GM21528 (cell line): ENCODE results near the gene AHCY.
"Not testable (repeated sequence)": the region's sequence is repeated elsewhere in the genome, so short reads cannot be mapped to it uniquely, and the experiment has no call there.

ENCODE experiments used
- ATAC-seq: cut with Tn5 transposase; IDR thresholded peaks from one replicate; pipeline ENCODE4 v1.9.1; 2021; ENCODE audit warnings: mild to moderate bottlenecking, moderate library complexity; ENCODE audit not compliant: unreplicated experiment, low FRiP score

AHCY gene

GRCh38 chr20:34300256-34300806 is 2.8 kb downstream of the AHCY start:
- ATAC-seq: no peak

DNA sequence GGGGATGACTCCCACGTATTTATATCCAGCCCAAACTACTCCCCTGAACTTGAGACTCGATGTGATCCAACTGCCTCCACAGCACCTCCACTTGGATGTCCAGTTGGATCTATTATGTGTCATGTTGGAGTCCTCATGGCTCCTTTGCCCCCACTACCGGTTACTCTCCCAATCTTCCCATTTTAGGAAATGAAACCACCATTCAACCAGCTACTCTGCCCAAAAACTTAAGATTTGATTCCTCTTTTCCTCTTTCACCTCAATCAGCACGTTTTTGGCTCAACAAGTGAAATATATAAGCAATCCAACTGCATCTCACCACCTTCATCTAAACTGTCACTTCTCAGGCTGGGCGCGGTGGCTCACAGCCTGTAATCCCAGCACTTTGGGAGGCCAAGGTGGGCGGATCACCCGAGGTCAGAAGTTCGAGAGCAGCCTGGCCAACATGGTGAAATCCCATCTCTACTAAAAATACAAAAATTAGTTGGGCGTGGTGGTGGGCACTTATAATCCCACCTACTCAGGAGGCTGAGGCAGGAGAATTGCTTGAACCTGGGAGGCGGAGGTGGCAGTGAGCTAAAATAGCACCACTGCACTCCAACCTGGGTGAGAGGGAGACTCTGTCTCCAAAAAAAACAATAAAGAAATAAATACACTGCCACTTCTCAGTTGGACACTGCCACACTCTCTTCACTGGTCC is 3.4 kb downstream of the AHCY start:
- ATAC-seq: no peak

GRCh38 chr20:34298294-34298784 is 4.8 kb downstream of the AHCY start:
- ATAC-seq: not testable (repeated sequence)

GRCh38 chr20:34296468-34296867 is 6.7 kb downstream of the AHCY start:
- no peak for ATAC-seq

GRCh38 chr20:34295284-34295683 is 7.9 kb downstream of the AHCY start:
- no peak for ATAC-seq

DNA sequence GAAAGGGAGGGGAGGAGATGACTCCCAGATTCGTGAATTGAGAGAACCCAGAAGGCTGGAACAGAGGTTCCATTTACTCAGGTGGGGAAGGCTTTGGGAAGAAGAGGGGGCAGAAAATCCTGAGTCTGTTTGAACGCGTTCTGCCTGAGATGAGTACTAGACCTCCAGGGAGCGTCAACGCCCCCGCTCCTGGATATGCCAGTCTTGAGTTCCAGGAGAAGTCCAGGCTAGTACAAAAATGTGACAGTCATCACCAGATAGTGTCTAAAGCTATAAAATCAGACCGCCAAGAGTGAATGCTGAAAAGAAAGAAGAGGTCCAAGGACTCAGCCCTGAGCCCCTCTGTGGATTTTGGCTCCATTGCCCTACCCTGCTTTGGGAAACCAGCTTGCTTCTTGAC is 8.6 kb downstream of the AHCY start:
- ATAC-seq: no peak

DNA sequence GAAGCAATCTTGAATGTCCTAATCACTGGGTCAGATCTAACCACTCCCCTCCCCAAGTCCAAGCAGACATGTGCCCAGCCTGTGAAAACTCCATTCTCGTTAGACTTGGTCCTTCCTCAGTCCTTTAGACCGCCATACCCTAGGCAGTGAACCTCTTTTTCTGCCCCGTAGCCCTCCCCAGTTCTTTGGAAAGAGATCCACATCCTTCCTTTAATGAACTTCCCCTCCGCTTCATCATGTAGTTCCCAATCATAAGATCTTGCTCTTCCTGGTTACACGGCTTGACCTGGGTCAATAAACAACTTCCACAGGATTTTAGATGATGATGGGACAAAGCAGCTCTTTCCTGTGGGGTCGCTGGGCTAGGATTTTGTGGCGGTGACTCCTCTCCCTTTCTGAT is 9.6 kb downstream of the AHCY start:
- no peak for ATAC-seq

- no peak for ATAC-seq
Measured at GRCh38 chr20:34293119-34293518, 10.0 kb downstream of the AHCY start.

- no peak for ATAC-seq
Measured at GRCh38 chr20:34292496-34292895, 10.7 kb downstream of the AHCY start.

DNA sequence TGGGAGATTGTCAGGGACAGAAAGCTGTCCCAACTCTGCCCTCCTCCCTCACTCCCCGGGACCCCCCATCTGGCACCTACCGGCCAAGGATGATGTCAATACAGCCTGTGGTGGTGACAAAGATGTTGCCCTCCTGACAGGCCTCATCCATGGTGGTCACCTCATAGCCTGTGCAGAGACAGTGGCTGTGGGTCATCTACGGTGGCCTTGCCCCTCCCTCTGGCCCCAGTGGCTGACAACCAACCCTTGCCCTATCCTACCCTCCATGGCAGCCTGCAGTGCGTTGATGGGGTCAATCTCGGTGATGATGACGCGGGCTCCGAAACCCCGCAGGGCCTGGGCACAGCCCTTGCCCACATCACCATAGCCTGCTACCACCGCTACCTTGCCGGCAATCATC is 12.7 kb downstream of the AHCY start:
- no peak for ATAC-seq

DNA sequence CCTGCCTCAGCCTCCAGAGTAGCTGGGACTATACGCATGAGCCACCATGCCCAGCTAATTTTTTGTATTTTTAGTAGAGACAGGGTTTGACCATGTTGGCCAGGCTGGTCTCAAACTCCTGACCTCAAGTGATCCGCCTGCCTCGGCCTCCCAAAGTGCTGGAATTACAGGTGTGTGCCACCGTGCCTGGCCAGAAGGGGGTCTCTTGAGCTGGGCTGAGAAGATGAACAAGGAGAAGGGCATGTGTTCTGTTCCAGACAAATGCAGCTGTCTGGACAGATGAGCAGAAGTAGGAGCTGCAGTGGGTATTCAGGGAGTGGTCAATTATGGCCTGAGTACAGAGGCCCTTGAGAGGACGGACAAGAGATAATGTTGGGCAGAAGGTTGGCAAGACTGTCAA is 15.7 kb downstream of the AHCY start:
- not testable (repeated sequence) for ATAC-seq

GRCh38 chr20:34285450-34285849 is 17.7 kb downstream of the AHCY start:
- ATAC-seq: no peak

- no peak for ATAC-seq
Measured at GRCh38 chr20:34283844-34284243, 19.3 kb downstream of the AHCY start.

DNA sequence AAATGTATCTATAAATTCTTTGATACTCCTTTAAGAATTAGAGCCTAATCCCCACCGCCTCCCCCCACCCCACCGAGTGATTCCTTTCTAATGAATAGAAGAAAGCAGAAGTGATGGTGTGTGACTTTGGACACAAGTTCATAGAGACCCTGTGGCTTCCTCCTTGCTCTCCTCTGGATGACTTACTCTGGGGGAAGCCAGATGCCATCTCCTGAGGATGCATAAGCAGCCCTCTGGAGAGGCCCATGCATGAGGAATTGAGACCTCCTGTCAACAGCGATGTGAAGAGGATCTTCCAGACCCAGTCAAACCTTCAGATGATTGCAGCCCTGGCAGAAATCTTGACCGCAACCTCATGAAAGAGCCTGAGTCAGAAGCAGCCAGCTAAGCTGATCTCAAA is 21.1 kb downstream of the AHCY start:
- no peak for ATAC-seq

GRCh38 chr20:34281177-34281576 is 22.0 kb downstream of the AHCY start:
- no peak for ATAC-seq

- no peak for ATAC-seq
Measured at GRCh38 chr20:34274694-34275093, 28.5 kb downstream of the AHCY start.

DNA sequence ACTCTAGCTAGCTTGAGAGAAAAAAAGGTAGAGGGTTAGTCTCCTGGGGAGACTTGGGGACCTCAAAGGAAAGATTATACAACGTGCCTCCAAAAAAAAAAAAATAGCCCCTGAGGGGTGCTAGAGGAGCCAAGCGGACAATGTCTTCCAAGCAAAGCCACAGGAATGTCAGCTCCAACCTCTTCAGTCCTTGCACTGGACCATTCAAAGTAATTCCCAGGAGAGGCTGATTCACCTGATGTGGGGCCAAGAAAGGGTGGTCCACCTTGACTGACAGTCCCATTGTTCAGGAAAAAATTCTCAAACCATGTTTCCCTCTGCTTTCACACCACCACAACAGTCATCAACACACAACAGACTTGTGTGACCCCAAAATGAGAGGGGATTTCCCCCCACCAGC is 31.2 kb downstream of the AHCY start:
- ATAC-seq: no peak

DNA sequence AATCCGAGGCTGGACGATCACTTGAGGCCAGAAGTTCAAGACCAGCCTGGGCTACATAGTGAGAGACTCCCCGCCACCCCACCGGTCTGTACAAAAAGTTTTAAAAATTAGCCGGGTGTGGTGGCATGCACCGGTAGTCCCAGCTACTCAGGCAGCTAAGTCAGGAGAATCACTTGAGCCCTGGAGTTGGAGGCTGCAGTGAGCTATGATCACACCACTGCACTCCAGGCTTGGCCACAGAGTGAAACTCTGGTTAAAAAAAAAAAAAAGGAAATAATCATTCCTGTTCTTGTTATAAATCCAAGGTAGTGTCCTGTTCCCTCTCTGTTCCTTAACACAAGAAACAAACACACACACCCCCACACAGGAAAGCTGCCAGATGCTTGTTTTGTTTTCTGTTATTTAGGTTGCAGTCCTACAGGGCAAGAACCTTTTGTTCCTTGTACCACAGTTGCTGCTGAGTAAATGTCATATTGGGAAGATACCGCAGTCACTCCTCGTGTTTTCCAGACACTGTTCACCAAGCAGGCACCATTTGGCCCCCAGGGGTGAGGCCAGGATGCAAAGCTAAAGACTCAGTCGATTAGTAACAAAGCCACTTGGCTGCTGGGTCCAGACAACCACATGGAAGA is 33.0 kb downstream of the AHCY start:
- ATAC-seq: no peak

DNA sequence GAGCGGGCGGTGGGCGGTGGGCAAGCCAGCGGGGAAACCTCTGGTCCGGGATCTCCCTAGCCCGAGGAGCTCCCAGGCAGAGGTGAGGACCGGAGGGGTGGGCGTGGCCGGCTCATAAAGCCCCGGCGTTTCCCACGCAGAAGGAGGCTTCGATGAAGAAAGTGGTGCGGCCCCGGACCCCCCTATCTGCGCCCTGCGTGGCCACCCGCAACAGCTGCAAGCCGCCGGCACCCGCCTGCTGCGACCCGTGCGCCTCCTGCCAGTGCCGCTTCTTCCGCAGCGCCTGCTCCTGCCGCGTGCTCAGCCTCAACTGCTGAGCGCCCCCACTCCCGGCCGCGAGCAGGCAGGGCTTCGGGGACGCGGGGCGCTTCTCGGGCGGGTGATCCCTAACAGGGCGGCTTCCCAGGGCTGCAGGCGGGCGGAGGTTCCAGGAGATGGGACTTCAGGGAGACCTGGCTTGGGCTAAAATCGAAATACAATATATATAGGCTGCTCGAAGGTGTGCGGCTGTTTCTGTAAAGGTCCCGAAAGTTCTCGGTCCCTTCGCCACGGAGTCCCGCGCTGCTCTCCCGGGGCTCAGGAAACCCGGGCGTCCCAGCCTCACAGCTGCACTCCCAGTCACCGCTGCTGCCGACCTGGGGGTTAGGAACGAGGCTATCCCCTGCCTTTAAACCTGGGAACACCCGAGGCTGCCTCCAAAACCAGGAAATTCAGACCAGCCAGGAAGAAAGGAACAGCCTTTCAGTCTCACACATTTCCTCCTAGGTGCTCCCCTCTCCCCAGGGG is 34.1 kb downstream of the AHCY start:
- ATAC-seq: no peak

DNA sequence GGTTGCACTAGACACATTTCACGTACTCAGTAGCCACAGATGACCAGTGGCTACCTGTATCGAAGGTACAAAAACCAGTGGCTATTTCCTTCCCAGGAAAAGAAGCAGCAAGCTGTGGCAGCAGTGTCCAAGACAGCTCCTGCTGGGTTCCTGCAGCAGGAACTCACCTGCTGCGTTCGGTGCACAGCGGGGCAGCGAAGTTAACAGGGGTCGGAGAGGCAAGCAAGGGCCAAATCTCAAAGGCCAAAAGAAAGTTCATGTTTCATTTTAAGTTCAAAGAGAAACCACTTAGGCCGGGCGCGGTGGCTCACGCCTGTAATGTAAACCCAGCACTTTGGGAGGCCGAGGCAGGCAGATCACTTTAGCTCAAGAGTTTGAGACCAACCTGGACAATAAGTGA is 35.0 kb downstream of the AHCY start:
- no peak for ATAC-seq

- ATAC-seq: no peak
Measured at GRCh38 chr20:34264141-34264540, 39.0 kb downstream of the AHCY start.
